ENCODE results near the gene MMP15. TPM values are rescaled to one million over a fixed set of nuclear protein-coding genes. Genes with fewer than 3 reads are reported as not detected.
"Not testable (repeated sequence)": the region's sequence is repeated elsewhere in the genome, so short reads cannot be mapped to it uniquely, and the experiment has no call there.

MMP15 gene
- total RNA-seq, 4 donors from 2014 or later, result 2.0 to 12.8 (median 8.0) TPM

DNA sequence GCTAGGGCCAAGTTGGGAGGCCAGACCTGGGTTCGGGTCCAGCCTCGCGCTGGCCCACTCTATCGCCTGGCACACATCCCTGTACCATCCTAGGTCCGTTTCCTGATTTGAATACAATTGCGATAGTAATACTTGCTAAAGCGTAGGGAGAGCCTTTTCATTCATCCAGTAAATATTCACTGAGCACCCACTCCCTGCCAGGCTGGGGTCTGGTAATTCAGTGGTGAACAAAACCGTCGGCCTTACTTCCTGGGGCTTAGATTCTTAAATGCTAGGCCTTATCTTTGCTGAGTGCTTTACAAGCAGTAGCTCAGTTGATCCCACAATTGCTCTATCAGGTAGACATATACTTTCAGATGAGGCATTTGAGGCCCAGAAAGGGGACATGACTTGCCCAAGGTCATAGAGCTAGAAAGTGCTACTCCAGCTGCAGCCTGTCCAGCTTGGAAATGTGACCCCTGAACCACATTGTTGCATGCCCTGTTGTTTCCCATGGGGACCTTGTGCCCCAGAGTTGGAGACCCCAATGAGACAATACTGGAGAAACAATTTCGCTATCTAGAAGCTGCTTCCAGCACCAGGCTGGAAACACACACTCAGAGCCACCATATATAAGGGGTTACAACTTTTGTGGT lies 23.7 kb upstream of the MMP15 start:
- WGBS, 2 donors (ENCODE audit: low coverage in 1 of 2), result 24 to 100% methylated on average over 1 to 7 of the region's 10 CpGs
- H3K9me3 ChIP-seq, result no peaks in the 10 kb centered on the region

DNA sequence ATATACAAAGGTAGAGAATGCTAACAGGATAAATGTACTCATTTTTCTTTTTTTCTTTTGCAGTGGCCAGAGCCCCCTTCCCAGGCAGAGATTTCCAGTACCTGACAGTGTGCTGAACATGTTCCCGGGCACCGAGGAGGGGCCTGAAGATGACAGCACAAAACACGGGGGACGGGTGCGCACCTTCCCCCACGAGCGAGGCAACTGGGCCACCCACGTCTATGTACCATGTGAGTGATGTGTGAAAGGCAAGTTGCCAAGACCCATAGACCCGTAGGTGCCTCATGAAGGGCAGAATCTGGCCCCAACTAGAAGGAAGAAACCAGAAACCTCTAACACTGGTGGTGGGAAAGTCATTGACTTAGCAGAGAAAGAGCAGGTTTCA lies 23.1 kb upstream of the MMP15 start:
- 20 to 63% methylated on average over 1 to 8 of the region's 9 CpGs for WGBS, 2 donors (ENCODE audit: low coverage in 1 of 2)
- Histone ChIP-seq H3K4me3 (no peak overlapping the region), H3K27me3 (no peaks in the 10 kb centered on the region), H3K36me3 (peaks cover 0 to 36% of the 10 kb centered on the region in 2 donors), H3K27ac (no peak overlapping the region), H3K9me3 (no peaks in the 10 kb centered on the region), H3K4me1 (peaks cover 0 to 42% (median 21%) of the 10 kb centered on the region in 3 donors)
- no peak for ATAC-seq
- TF ChIP-seq, protein P1, sequence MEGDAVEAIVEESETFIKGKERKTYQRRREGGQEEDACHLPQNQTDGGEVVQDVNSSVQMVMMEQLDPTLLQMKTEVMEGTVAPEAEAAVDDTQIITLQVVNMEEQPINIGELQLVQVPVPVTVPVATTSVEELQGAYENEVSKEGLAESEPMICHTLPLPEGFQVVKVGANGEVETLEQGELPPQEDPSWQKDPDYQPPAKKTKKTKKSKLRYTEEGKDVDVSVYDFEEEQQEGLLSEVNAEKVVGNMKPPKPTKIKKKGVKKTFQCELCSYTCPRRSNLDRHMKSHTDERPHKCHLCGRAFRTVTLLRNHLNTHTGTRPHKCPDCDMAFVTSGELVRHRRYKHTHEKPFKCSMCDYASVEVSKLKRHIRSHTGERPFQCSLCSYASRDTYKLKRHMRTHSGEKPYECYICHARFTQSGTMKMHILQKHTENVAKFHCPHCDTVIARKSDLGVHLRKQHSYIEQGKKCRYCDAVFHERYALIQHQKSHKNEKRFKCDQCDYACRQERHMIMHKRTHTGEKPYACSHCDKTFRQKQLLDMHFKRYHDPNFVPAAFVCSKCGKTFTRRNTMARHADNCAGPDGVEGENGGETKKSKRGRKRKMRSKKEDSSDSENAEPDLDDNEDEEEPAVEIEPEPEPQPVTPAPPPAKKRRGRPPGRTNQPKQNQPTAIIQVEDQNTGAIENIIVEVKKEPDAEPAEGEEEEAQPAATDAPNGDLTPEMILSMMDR (IDR thresholded peaks at IDR 0.05), result no peak
- no peak for TF ChIP-seq POLR2A (IDR thresholded peaks at IDR 0.05)
- no peak for TF ChIP-seq POLR2AphosphoS5 (IDR thresholded peaks at IDR 0.05)
- TF ChIP-seq EP300 (IDR thresholded peaks at IDR 0.05), result no peak

More for the DNA sequence above, 23.7 kb upstream of the MMP15 start:
- Histone ChIP-seq H3K4me1 (peaks cover 0 to 42% (median 21%) of the 10 kb centered on the region in 3 donors), H3K4me3 (peak overlapping the region; percentile 72 to 85), H3K27me3 (no peaks in the 10 kb centered on the region), H3K36me3 (peaks cover 0 to 41% of the 10 kb centered on the region in 2 donors), H3K27ac (peak overlapping the region; percentile 84 to 92 (median 88))
- no peak for ATAC-seq
- TF ChIP-seq POLR2A (IDR thresholded peaks at IDR 0.05) (no peak), EP300 (IDR thresholded peaks at IDR 0.05) (no peak), POLR2AphosphoS5 (IDR thresholded peaks at IDR 0.05) (no peak)
- TF ChIP-seq, protein P1 (IDR thresholded peaks at IDR 0.05), result no peak

DNA sequence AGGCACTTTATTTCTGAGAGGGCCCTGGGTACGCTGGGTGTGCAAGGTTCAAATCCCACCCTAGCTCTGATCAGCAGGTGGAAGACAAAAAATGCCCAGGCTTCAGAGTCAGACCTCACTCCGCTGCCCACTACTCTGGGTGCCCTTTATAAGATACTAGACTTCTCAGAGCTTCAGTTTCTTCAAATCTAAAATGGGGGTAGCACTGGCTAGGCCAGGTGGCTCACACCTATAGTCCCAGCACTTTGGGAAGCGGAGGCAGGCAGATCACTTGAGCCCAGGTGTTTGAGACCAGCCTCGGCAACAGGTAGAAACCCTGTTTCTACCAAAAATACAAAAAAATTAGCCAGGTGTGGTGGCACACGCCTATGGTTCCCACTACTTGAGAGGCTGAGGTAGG lies 22.6 kb upstream of the MMP15 start:
- TF ChIP-seq POLR2A (IDR thresholded peaks at IDR 0.05), result no peak
- no peak for TF ChIP-seq POLR2AphosphoS5 (IDR thresholded peaks at IDR 0.05)
- TF ChIP-seq, protein P1 (IDR thresholded peaks at IDR 0.05), result no peak
- no peak for TF ChIP-seq EP300 (IDR thresholded peaks at IDR 0.05)
- WGBS, 2 donors (ENCODE audit: low coverage in 1 of 2), result 95 to 96% methylated on average over 3 to 4 of the region's 5 CpGs
- ATAC-seq, result no peak
- Histone ChIP-seq H3K4me1 (peaks cover 0 to 40% (median 21%) of the 10 kb centered on the region in 3 donors), H3K9me3 (no peaks in the 10 kb centered on the region), H3K27me3 (no peaks in the 10 kb centered on the region), H3K4me3 (no peak overlapping the region), H3K36me3 (peaks cover 0 to 30% of the 10 kb centered on the region in 2 donors), H3K27ac (no peak overlapping the region)

DNA sequence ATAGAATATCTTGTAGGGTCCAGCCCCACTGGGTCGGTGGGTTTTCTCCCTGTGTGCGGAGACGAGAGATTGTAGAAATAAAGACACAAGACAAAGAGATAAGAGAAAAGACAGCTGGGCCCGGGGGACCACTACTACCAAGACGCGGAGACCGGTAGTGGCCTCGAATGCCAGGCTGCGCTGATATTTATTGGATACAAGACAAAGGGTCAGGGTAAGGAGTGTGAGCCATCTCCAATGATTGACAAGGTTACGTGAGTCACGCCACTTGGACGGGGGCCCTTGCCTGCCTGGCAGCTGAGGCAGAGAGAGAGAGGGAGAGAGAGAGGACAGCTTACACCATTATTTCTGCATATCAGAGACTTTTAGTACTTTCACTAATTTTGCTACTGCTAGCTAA lies 20.8 kb upstream of the MMP15 start:
- not testable (repeated sequence) for ATAC-seq, H3K27me3 ChIP-seq, H3K4me3 ChIP-seq, H3K27ac ChIP-seq, H3K9me3 ChIP-seq
- H3K36me3 ChIP-seq, result peaks cover 0 to 26% of the 10 kb centered on the region in 2 donors
- H3K4me1 ChIP-seq, result peaks cover 0 to 22% (median 4%) of the 10 kb centered on the region in 3 donors
- 80% methylated on average over 3 to 11 of the region's 12 CpGs for whole genome bisulfite sequencing, 2 donors (ENCODE audit: low coverage in 1 of 2)

DNA sequence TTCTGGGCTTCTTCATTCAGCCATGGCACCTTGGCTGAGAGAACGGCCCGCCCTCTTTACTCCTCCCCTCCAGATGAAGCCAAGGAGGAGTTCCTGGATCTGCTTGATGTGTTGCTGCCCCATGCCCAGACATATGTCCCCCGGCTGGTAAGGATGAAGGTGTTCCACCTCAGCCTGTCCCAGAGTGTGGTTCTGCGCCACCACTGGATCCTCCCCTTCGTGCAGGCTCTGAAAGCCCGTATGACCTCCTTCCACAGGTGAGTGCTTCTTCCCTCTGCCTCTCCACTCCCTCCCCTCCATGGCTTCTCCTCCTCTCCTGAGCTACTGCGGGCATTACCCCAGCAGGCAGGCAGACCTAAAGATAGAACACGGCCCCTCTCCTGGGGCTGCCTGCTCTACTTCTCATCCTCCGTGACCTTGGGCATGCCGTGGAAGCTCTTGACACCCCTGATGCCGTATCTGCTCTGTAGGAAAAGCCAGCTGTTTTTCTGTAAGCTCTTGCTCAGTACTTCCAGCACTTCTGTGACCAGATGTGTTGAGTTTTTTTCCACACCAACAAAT lies 15.6 kb upstream of the MMP15 start:
- peaks cover 0 to 3% (median 0%) of the 10 kb centered on the region in 3 donors for H3K4me1 ChIP-seq
- H3K4me3 ChIP-seq, result no peak overlapping the region
- H3K27ac ChIP-seq, result no peak overlapping the region
- 92% methylated on average over 6 to 11 of the region's 11 CpGs for WGBS, 2 donors (ENCODE audit: low coverage in 1 of 2)
- H3K27me3 ChIP-seq, result no peaks in the 10 kb centered on the region
- TF ChIP-seq POLR2A (IDR thresholded peaks at IDR 0.05), result no peak
- no peak for TF ChIP-seq POLR2AphosphoS5 (IDR thresholded peaks at IDR 0.05)
- TF ChIP-seq EP300 (IDR thresholded peaks at IDR 0.05), result no peak
- TF ChIP-seq, protein P1 (IDR thresholded peaks at IDR 0.05), result no peak
- ATAC-seq, result no peak
- H3K36me3 ChIP-seq, result peaks cover 0 to 58% of the 10 kb centered on the region in 2 donors
- H3K9me3 ChIP-seq, result no peaks in the 10 kb centered on the region
